ENCODE measurements around the gene RAD54L.
"Not testable (repeated sequence)": the region's sequence is repeated elsewhere in the genome, so short reads cannot be mapped to it uniquely, and the experiment has no call there.

RAD54L gene

GRCh38 chr1:46317323-46317722, 69.8 kb downstream of the RAD54L start:
- no peak for DNase-seq (ENCODE audit: extremely low read depth in 1 of 2, low read depth in 1 of 2)

- not testable (repeated sequence) for DNase-seq (ENCODE audit: extremely low read depth in 1 of 2, low read depth in 1 of 2)
Measured at GRCh38 chr1:46319301-46319700, 71.7 kb downstream of the RAD54L start.

GRCh38 chr1:46319960-46320914, 72.7 kb downstream of the RAD54L start:
- DNase-seq (ENCODE audit: extremely low read depth in 1 of 2, low read depth in 1 of 2) = not testable (repeated sequence)

- not testable (repeated sequence) for DNase-seq (ENCODE audit: extremely low read depth in 1 of 2, low read depth in 1 of 2)
Measured at GRCh38 chr1:46322191-46322590, 74.6 kb downstream of the RAD54L start.

- DNase-seq (ENCODE audit: extremely low read depth in 1 of 2, low read depth in 1 of 2) = not testable (repeated sequence)
Measured at GRCh38 chr1:46325285-46326076, 77.9 kb downstream of the RAD54L start.
